Liver (tissue), 9 donors: ENCODE measurements around the gene MC2R. TPM values are rescaled to one million over a fixed set of nuclear protein-coding genes. Genes with fewer than 3 reads are reported as not detected.

Experiments
- DNase-seq: peaks from one replicate; pipeline ENCODE4 v3.0.0-alpha.2; 2017; ENCODE audit warnings: low spot score
- H3K27ac ChIP-seq, 2 donors: one replicate each; pipeline ENCODE4 v1.7.0; 2013; ENCODE audit warnings: inconsistent platforms in 2 of 2, low read length in 2 of 2, control low read depth in 1 of 2, low read depth in 1 of 2, mild to moderate bottlenecking in 1 of 2
- H3K27me3 ChIP-seq, 4 donors: one replicate each; pipeline versions ENCODE4 v1.6.1 to v1.7.0; 2013; ENCODE audit warnings: low read length in 3 of 4, inconsistent platforms in 1 of 4, mild to moderate bottlenecking in 1 of 4, moderate library complexity in 1 of 4; ENCODE audit not compliant: control insufficient read depth in 4 of 4, insufficient read depth in 4 of 4
- H3K36me3 ChIP-seq, 4 donors: one replicate each; pipeline versions ENCODE4 v1.6.1 to v1.7.0; 2013; ENCODE audit warnings: low read length in 3 of 4, mild to moderate bottlenecking in 3 of 4, low read depth in 1 of 4, moderate library complexity in 1 of 4; ENCODE audit not compliant: control insufficient read depth in 4 of 4, insufficient read depth in 3 of 4
- H3K4me1 ChIP-seq, 4 donors: one replicate each; pipeline versions ENCODE4 v1.6.1 to v1.7.0; 2013; ENCODE audit warnings: low read length in 3 of 4, mild to moderate bottlenecking in 3 of 4, moderate library complexity in 1 of 4; ENCODE audit not compliant: control insufficient read depth in 4 of 4, insufficient read depth in 4 of 4
- H3K4me3 ChIP-seq, 3 donors: one replicate each; pipeline versions ENCODE4 v1.6.1 to v1.7.0; 2013; ENCODE audit warnings: low read length in 3 of 3, control low read depth in 1 of 3, low read depth in 1 of 3, mild to moderate bottlenecking in 1 of 3
- H3K9ac ChIP-seq, 2 donors: one replicate each; pipeline ENCODE4 v1.7.0; 2013; ENCODE audit warnings: low read length in 2 of 2, mild to moderate bottlenecking in 2 of 2, moderate library complexity in 2 of 2, control low read depth in 1 of 2, low read depth in 1 of 2
- H3K9me3 ChIP-seq, 4 donors: one replicate each; pipeline versions ENCODE4 v1.6.1 to v1.7.0; 2013; ENCODE audit warnings: low read length in 3 of 4; ENCODE audit not compliant: control insufficient read depth in 4 of 4
- ATF3 ChIP-seq: IDR thresholded peaks from 2 replicates; pipeline ENCODE4 v1.6.1; 2016; ENCODE audit warnings: antibody characterized with exemption
- CTCF ChIP-seq: fragments of 150-350 bp; IDR thresholded peaks from 2 replicates; pipeline ENCODE4 v1.5.1; 2017; ENCODE audit warnings: improper control_type of control experiment, low read depth, low read length; ENCODE audit not compliant: missing input control
- EGR1 ChIP-seq, 2 donors: IDR thresholded peaks; 2 replicates each; pipeline ENCODE4 v1.6.1; 2016 to 2018; ENCODE audit warnings: antibody characterized with exemption in 2 of 2, low read depth in 2 of 2
- FOXA1 ChIP-seq: IDR thresholded peaks from 2 replicates; pipeline ENCODE4 v1.6.1; 2016; ENCODE audit warnings: antibody characterized with exemption
- FOXA2 ChIP-seq: IDR thresholded peaks from 2 replicates; pipeline ENCODE4 v1.6.1; 2016; ENCODE audit warnings: antibody characterized with exemption
- GABPA ChIP-seq, 2 donors: IDR thresholded peaks in 1 of 2; conservative IDR thresholded peaks in 1 of 2; 2 replicates each; pipeline ENCODE4 v1.6.1; 2016; ENCODE audit warnings: antibody characterized with exemption in 2 of 2, mild to moderate bottlenecking in 1 of 2, moderate library complexity in 1 of 2
- HNF4A ChIP-seq, 2 donors: conservative IDR thresholded peaks; 2 replicates each; pipeline ENCODE4 v1.6.1; 2016; ENCODE audit warnings: antibody characterized with exemption in 2 of 2, mild to moderate bottlenecking in 2 of 2
- HNF4G ChIP-seq: IDR thresholded peaks from 2 replicates; pipeline ENCODE4 v1.6.1; 2016; ENCODE audit warnings: antibody characterized with exemption
- JUND ChIP-seq, 2 donors: IDR thresholded peaks; 2 replicates each; pipeline ENCODE4 v1.6.1; 2016; ENCODE audit warnings: antibody characterized with exemption in 2 of 2
- MAX ChIP-seq: IDR thresholded peaks from 2 replicates; pipeline ENCODE4 v1.6.1; 2016; ENCODE audit warnings: antibody characterized with exemption
- NR2F2 ChIP-seq: IDR thresholded peaks from 2 replicates; pipeline ENCODE4 v1.6.1; 2016; ENCODE audit warnings: antibody characterized with exemption
- RAD21 ChIP-seq, 2 donors: IDR thresholded peaks; 2 replicates each; pipeline ENCODE4 v1.6.1; 2016; ENCODE audit warnings: antibody characterized with exemption in 2 of 2, mild to moderate bottlenecking in 2 of 2
- REST ChIP-seq: IDR thresholded peaks from 2 replicates; pipeline ENCODE4 v1.6.1; 2016; ENCODE audit warnings: antibody characterized with exemption, mild to moderate bottlenecking
- RXRA ChIP-seq, 2 donors: IDR thresholded peaks; 2 replicates each; pipeline ENCODE4 v1.6.1; 2017 to 2018; ENCODE audit warnings: antibody characterized with exemption in 2 of 2, mild to moderate bottlenecking in 1 of 2
- SP1 ChIP-seq: IDR thresholded peaks from 2 replicates; pipeline ENCODE4 v1.6.1; 2018; ENCODE audit warnings: antibody characterized with exemption, mild to moderate bottlenecking
- TAF1 ChIP-seq: conservative IDR thresholded peaks from 2 replicates; pipeline ENCODE4 v1.6.1; 2016; ENCODE audit warnings: antibody characterized with exemption, mild to moderate bottlenecking
- YY1 ChIP-seq: IDR thresholded peaks from 2 replicates; pipeline ENCODE4 v1.6.1; 2016; ENCODE audit warnings: antibody characterized with exemption, mild to moderate bottlenecking
- ZBTB33 ChIP-seq: IDR thresholded peaks from 2 replicates; pipeline ENCODE4 v1.6.1; 2016; ENCODE audit warnings: antibody characterized with exemption
- WGBS: extraction: QIAGEN DNeasy Blood & Tissue Kit; methylation state at CpG from one replicate; pipeline ENCODE4 v1.1.7; 2013; 5-methylcytosine and 5-hydroxymethylcytosine counted together
- polyA plus RNA-seq, 2 donors: library from polyadenylated mRNA; stranded (reverse) in 1 of 2; unstranded in 1 of 2; fragments of 200-250 nt in 1 of 2; fragments of >200 nt in 1 of 2; fragmentation: Nextera tagmentation in 1 of 2; extraction: Ambion mirVana in 1 of 2; gene quantifications; one replicate each; pipeline versions ENCODE4 v1.2.1 to v1.2.3, GENCODE V29; 2013 to 2015
- total RNA-seq, 2 donors: library from RNA; depleted of rRNA; stranded (reverse); fragments of >200 nt; gene quantifications; one replicate each; pipeline ENCODE4 v1.2.3, GENCODE V29; 2014
- donor health status: healthy.
- donor health status: healthy.
- donor health status: healthy.
- donor health status: healthy.
- donor health status: healthy.

MC2R gene
- total and polyA plus RNA-seq, 4 donors: not detected

- no peaks in the 10 kb centered on the region for H3K9me3 ChIP-seq
- H3K27ac ChIP-seq: no peak overlapping the region
- no peak overlapping the region for H3K9ac ChIP-seq
- no peak for DNase-seq
- TF ChIP-seq FOXA2: no peak
- TF ChIP-seq YY1: no peak
- TF ChIP-seq NR2F2: no peak
- TF ChIP-seq ZBTB33: no peak
- TF ChIP-seq HNF4A (conservative IDR thresholded peaks at IDR 0.05): no peak
- 72% methylated on average over 7 of the region's 7 CpGs for WGBS
- no peak overlapping the region for H3K4me3 ChIP-seq
- no peaks in the 10 kb centered on the region for H3K27me3 ChIP-seq
- H3K4me1 ChIP-seq: no peaks in the 10 kb centered on the region
- H3K36me3 ChIP-seq: no peaks in the 10 kb centered on the region
Measured at GRCh38 chr18:13915995-13916431, 677 bp upstream of the MC2R start.

- Histone ChIP-seq H3K4me1 (no peaks in the 10 kb centered on the region), H3K4me3 (no peak overlapping the region), H3K27me3 (no peaks in the 10 kb centered on the region), H3K36me3 (no peaks in the 10 kb centered on the region), H3K9ac (no peak overlapping the region), H3K9me3 (no peaks in the 10 kb centered on the region), H3K27ac (no peak overlapping the region)
- no peak for DNase-seq
- 79% methylated on average over 9 of the region's 9 CpGs for WGBS
- TF ChIP-seq FOXA1 (no peak), EGR1 (IDR thresholded peaks at IDR 0.05; ENCODE audit: low read depth in 2 of 2) (no peak), CTCF (no peak), HNF4A (conservative IDR thresholded peaks at IDR 0.05) (no peak), REST (no peak), RXRA (IDR thresholded peaks at IDR 0.05) (no peak), ZBTB33 (no peak), ATF3 (no peak), YY1 (no peak), HNF4G (no peak), NR2F2 (no peak), SP1 (no peak), RAD21 (IDR thresholded peaks at IDR 0.05) (no peak), GABPA (IDR thresholded peaks at IDR 0.05 in 1 of 2, conservative IDR thresholded peaks at IDR 0.05 in 1 of 2) (no peak), JUND (IDR thresholded peaks at IDR 0.05) (no peak), FOXA2 (no peak), TAF1 (no peak), MAX (no peak)
Measured at GRCh38 chr18:13914756-13915155, 580 bp downstream of the MC2R start.
